ENCODE data around the gene TICAM2. TPM values are rescaled to one million over a fixed set of nuclear protein-coding genes. Genes with fewer than 3 reads are reported as not detected.

TICAM2 gene
- total RNA-seq, 2 donors from 2014 or later: 1.6 to 5.7 TPM

DNA sequence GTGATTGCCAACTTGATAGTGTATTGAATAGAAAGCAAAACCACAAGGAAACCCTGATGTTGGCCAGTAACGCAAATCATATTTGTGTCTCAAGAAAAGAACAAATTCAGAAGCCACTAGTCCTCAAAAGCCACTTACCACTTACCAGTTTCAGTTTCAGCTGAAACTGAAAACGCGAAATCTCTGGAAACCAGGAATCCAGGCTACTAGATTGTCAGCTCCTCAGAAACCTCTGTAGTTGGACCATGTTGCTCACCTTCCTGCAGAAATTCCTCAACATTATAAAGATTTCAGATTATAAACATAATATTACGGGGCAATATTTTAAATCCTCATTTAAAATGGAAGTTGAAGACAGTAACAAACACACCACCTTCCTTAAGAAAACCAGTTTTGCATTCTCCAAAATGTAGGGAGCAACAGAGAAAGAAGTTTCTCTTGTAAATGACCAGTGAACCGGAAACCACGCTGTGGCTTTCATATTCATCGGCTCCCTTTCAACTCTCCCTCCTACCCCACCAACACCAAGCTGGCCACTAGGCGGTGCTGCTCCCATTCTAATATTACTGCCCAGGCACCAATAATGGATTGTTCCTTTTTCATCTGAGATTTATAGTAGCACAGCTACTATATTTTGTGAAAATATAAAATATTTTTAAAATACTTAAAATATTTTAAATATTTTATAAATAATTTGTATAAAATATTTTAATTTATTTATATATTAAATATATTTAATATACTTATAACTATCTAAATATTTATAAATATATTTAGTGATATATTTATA is 32.3 kb upstream of the TICAM2 start:
- Histone ChIP-seq H3K27ac (peak overlapping the region; percentile 58 to 74), H3K27me3 (replicated peaks; ENCODE audit: insufficient read depth) (no peaks in the 10 kb centered on the region), H3K9me3 (no peaks in the 10 kb centered on the region), H3K36me3 (no peaks in the 10 kb centered on the region), H3K4me1 (ENCODE audit: control insufficient read depth in 1 of 2, low read depth in 2 of 2) (no peaks in the 10 kb centered on the region), H3K4me3 (peak overlapping the region; percentile 72)
- DNase-seq (ENCODE audit: low spot score): peak; percentile 85
- peak; percentile 73 for ATAC-seq (ENCODE audit: insufficient number of reproducible peaks, low FRiP score, low read depth)
- TF ChIP-seq, protein P1, sequence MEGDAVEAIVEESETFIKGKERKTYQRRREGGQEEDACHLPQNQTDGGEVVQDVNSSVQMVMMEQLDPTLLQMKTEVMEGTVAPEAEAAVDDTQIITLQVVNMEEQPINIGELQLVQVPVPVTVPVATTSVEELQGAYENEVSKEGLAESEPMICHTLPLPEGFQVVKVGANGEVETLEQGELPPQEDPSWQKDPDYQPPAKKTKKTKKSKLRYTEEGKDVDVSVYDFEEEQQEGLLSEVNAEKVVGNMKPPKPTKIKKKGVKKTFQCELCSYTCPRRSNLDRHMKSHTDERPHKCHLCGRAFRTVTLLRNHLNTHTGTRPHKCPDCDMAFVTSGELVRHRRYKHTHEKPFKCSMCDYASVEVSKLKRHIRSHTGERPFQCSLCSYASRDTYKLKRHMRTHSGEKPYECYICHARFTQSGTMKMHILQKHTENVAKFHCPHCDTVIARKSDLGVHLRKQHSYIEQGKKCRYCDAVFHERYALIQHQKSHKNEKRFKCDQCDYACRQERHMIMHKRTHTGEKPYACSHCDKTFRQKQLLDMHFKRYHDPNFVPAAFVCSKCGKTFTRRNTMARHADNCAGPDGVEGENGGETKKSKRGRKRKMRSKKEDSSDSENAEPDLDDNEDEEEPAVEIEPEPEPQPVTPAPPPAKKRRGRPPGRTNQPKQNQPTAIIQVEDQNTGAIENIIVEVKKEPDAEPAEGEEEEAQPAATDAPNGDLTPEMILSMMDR (IDR thresholded peaks at IDR 0.05): peak; percentile 87

- TF ChIP-seq, protein P1 (IDR thresholded peaks at IDR 0.05): no peak
- Histone ChIP-seq H3K4me3 (no peak overlapping the region), H3K27ac (no peak overlapping the region), H3K4me1 (ENCODE audit: control insufficient read depth in 1 of 2, low read depth in 2 of 2) (peaks cover 1 to 8% of the 10 kb centered on the region in 2 donors), H3K9me3 (no peaks in the 10 kb centered on the region), H3K27me3 (replicated peaks; ENCODE audit: insufficient read depth) (no peaks in the 10 kb centered on the region), H3K36me3 (no peaks in the 10 kb centered on the region)
- ATAC-seq (ENCODE audit: insufficient number of reproducible peaks, low FRiP score, low read depth) (no peak), DNase-seq (ENCODE audit: low spot score) (no peak)
These were observed 27.6 kb upstream of the TICAM2 start for GRCh38 chr5:115629903-115630302.

GRCh38 chr5:115627295-115627865 is 25.1 kb upstream of the TICAM2 start:
- no peak for ATAC-seq (ENCODE audit: insufficient number of reproducible peaks, low FRiP score, low read depth)
- TF ChIP-seq, protein P1 (IDR thresholded peaks at IDR 0.05): no peak
- Histone ChIP-seq H3K36me3 (no peaks in the 10 kb centered on the region), H3K27ac (no peak overlapping the region), H3K4me3 (no peak overlapping the region), H3K27me3 (replicated peaks; ENCODE audit: insufficient read depth) (no peaks in the 10 kb centered on the region), H3K9me3 (no peaks in the 10 kb centered on the region), H3K4me1 (ENCODE audit: control insufficient read depth in 1 of 2, low read depth in 2 of 2) (peaks cover 20 to 33% of the 10 kb centered on the region in 2 donors)
- DNase-seq (ENCODE audit: low spot score): no peak

DNA sequence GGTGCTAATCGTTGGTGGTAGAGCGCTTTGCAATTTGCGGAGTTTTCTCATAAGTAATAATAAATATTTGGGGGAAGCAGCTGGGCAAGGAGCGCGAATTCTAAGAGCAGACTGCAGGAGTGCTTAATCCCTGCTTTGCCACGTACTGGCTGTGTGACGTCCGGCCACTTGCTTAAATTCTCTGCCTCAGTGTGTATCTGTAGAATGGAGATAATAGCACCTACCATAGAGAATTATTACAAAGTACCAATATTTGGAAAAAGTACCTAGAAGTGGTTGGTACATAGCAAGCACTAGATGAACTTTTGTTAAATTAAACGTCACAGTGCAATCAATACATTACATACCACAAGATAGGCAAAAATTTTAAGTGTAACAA is 24.2 kb upstream of the TICAM2 start:
- ATAC-seq (ENCODE audit: insufficient number of reproducible peaks, low FRiP score, low read depth) (peak; percentile 21), DNase-seq (ENCODE audit: low spot score) (no peak)
- TF ChIP-seq, protein P1 (IDR thresholded peaks at IDR 0.05): no peak
- Histone ChIP-seq H3K27me3 (replicated peaks; ENCODE audit: insufficient read depth) (no peaks in the 10 kb centered on the region), H3K27ac (peak overlapping the region; percentile 71 to 84), H3K36me3 (no peaks in the 10 kb centered on the region), H3K4me3 (peak overlapping the region; percentile 99), H3K9me3 (no peaks in the 10 kb centered on the region), H3K4me1 (ENCODE audit: control insufficient read depth in 1 of 2, low read depth in 2 of 2) (peaks cover 23 to 43% of the 10 kb centered on the region in 2 donors)

- peak; percentile 92 for ATAC-seq (ENCODE audit: insufficient number of reproducible peaks, low FRiP score, low read depth)
- Histone ChIP-seq H3K36me3 (no peaks in the 10 kb centered on the region), H3K9me3 (no peaks in the 10 kb centered on the region), H3K4me3 (peak within 1 kb of the TSS; percentile 99), H3K4me1 (ENCODE audit: control insufficient read depth in 1 of 2, low read depth in 2 of 2) (peaks cover 27 to 49% of the 10 kb centered on the region in 2 donors), H3K27me3 (replicated peaks; ENCODE audit: insufficient read depth) (no peaks in the 10 kb centered on the region), H3K27ac (peak within 1 kb of the TSS; percentile 94)
- TF ChIP-seq, protein P1 (IDR thresholded peaks at IDR 0.05): peak; percentile 32
- peak; percentile 99 for DNase-seq (ENCODE audit: low spot score)
These were observed 23.5 kb upstream of the TICAM2 start, which contains the start of gene TMED7 for GRCh38 chr5:115625579-115626444. TMED7 (minus strand) TSS chr5:115626036; CDS start chr5:115625792, 244 bp downstream.
